ENCODE measurements around the gene DTHD1. TPM values are rescaled to one million over a fixed set of nuclear protein-coding genes. Genes with fewer than 3 reads are reported as not detected.

The DTHD1 gene
- total RNA-seq, 1 donor: 3.4 TPM

DNA sequence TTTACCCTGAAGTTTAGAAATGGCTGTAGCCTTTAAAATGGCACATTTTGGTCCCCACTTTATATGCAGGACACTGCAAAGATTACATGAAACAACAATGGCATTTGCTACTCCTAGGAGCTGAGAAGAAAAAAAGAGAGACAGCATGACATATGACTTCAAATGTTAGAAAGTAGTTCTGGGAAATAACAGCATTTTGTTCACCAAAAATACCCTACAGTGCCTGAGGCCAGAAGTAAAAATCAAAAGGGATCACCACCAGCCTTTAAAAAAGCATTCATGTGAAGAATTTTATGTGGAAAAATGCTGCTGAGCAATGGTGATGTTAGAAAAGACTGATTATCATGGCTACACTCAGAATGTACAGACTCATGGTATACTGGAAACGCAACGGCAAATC lies 110.0 kb downstream of the DTHD1 start:
- Histone ChIP-seq H3K4me3 (ENCODE audit: low read length) (no peak overlapping the region), H3K9me3 (ENCODE audit: low read depth, low read length) (no peaks in the 10 kb centered on the region)

DNA sequence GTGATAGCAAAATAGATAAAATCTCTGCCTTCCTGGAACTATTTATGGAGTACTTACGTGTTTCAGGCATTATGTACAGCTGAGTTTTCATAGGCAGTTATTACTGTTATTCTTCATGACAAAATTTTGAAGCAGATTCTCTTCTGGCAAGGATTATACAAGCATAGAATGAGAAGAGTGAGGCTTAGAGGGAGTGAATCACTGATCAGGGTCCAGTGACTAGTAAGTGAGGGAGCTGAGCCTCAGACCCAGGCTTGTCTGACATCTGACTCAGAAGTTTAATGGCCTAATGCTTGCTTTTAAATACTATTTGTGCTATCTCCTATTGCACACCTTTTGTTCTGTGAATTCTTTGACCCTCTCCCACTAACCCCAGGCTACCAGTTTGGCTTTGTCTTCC lies 110.6 kb downstream of the DTHD1 start:
- H3K4me3 ChIP-seq (ENCODE audit: low read length): no peak overlapping the region
- no peaks in the 10 kb centered on the region for H3K27me3 ChIP-seq (ENCODE audit: insufficient read depth, low read length)
- H3K4me1 ChIP-seq (ENCODE audit: insufficient read depth, low read length): no peaks in the 10 kb centered on the region
- no peaks in the 10 kb centered on the region for H3K9me3 ChIP-seq (ENCODE audit: low read depth, low read length)

More for the DNA sequence above, 110.0 kb downstream of the DTHD1 start:
- Histone ChIP-seq H3K4me1 (ENCODE audit: insufficient read depth, low read length) (peaks cover 5% of the 10 kb centered on the region), H3K27me3 (ENCODE audit: insufficient read depth, low read length) (no peaks in the 10 kb centered on the region)

DNA sequence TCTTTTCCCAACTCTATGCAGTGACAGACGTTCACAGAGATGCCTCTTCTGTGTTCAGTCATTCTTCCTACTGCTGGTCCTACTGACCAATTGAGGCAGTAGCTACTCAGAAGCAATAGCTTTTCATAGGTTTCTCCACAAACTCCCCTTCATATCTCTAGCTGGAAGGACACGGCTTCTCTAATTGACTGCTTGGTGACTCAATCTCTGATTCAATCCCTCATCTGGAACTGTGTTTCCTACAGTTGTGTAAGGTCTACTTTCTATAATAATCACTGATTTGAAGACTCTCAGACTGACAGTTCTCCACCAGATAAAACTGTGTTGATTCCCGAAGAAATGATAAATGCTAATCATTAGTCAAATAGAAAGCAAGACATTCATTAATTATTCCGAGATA lies 111.5 kb downstream of the DTHD1 start:
- no peak overlapping the region for H3K4me3 ChIP-seq (ENCODE audit: low read length)

More for the DNA sequence above, 111.5 kb downstream of the DTHD1 start:
- Histone ChIP-seq H3K9me3 (ENCODE audit: low read depth, low read length) (no peaks in the 10 kb centered on the region), H3K27me3 (ENCODE audit: insufficient read depth, low read length) (no peaks in the 10 kb centered on the region), H3K4me1 (ENCODE audit: insufficient read depth, low read length) (no peaks in the 10 kb centered on the region)

Other genes with a start within 250 kb of the DTHD1 start
- gene ARAP2, start 37.1 kb upstream of the DTHD1 start, total RNA-seq: 201 TPM

Data from mononuclear cell (primary cell).